ENCODE measurements around the gene AP3B2.
"Not testable (repeated sequence)": the region's sequence is repeated elsewhere in the genome, so short reads cannot be mapped to it uniquely, and the experiment has no call there.

AP3B2 gene

DNA sequence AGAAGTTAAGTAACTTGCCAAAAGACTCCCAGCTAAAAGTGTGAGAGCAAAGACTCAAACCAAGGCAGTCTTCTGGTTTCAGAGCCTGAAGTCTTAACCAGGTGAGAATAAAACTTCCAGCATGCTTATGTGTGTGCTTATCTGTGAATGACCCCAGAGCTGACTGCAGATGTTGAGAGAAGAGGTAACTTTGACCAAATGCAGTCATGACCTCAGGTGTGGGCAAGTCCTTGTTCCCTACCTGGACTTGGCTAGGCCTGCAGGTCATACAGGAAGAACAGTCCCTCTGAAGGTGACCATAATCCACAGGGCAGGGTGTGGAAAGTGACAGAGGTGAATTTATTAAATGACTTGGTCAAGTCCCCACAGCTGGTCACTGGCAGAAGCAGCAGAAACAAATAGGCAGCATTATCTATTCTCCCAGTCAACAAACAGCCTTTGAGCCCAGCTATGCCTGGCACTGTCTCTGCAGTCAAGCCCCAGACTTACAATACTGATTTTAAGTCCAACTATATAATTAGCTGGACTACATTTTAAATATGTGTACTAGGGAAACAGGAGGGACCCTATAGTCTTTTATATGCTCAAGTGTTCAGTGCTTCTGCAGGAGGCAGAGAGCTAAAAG, 59.5 kb downstream of the AP3B2 start:
- DNase-seq (ENCODE audit: low read depth in 2 of 2), result no peak

DNA sequence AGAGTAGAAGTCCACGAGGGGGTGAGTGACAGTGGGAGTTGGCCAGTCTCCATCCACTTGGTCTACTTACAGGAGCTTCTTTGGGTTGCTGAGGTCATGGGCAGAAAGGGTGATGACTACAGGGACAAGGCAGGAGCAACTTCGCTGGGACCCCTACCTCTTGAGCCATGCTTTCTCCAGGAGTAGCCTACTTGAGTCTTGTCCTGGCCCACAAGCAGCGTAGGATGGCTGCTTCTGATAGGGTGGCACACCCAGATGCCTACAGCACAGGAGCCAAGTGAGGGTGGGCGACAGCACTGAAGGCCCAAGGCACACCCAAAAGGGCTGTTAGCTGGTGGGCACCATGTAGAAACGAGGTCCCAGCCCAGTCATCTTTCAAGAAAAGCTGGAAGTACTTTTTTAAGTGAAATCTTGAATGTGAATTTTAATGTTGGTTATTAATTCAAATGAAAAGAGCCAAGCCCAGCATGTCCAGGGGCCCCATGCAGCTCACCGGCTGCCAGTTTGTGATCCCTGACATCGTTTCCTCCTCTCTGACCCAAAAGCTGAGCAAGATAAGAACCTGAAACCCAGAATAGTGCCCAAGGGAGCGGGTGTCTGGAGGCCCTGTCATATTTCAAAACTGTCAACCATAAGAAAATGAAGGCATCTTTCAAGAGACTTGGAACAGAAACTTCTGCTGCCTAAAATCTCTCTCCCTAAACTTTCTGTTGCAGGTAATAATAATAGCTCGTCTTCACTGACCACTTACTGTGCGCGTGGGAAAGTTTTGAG, 60.3 kb downstream of the AP3B2 start:
- no peak for DNase-seq (ENCODE audit: low read depth in 2 of 2)

DNA sequence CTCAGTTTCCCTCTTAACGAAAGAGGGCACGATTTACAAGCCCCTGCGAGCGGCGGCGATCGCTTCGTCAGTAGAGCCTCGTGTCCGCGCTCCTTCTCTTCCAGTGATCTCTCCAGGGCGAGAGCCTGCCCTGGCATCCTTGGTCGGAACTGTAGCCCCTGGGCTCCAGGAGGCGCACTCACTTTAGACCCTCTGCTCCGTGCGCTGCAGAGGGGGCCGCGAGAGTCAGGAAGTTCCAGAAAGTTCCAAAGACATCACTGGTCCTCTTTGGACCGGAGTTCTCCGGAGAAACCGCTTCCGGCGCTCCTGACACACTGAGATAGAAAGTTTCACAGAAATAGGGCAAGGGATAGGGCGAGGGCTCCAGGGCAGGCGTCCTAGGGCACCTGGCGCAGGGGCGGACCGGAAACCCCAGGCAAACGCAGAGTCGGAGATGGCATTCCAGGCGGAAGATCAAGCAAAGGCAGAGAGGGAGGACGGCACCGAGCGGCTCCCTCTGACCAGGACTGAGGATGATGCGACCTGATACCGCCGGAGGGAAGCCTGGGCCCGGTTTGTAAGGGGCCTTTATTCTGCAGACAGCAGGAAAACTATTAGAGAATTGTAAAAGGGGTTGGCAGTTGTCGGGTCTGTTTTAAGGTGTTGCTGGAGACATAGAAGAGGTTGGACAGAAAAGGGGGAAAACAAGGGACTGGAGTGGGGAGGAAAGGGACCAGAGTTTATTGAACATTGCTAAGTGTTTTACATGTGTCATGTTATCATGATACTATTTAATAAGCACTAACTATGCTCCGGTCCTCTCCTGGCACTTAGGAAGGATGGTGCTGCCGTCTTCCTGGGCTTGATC, 61.2 kb downstream of the AP3B2 start:
- no peak for DNase-seq (ENCODE audit: low read depth in 2 of 2)

DNA sequence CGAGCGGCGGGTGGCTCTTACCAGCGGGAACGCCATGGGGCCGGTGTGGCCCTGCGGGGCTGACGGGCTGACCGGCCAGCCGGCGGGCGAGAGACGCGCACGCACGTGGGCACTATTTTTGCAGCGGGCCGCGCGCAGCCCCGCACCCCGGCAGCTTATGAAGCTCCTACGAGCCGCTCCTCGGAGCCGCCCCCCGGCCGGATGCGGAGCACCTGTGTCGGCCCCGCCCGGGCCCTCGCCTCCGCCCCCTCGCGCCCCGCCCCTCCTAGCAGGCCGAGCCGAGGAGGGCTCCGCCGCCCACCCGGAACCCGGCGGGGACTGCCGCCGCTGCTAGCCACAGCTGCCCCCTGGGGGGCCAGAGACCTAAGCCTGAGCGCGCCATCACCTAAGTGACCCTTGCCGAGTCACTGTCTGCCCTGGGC, 61.8 kb downstream of the AP3B2 start:
- DNase-seq (ENCODE audit: low read depth in 2 of 2), result peak; percentile 27 to 30

DNA sequence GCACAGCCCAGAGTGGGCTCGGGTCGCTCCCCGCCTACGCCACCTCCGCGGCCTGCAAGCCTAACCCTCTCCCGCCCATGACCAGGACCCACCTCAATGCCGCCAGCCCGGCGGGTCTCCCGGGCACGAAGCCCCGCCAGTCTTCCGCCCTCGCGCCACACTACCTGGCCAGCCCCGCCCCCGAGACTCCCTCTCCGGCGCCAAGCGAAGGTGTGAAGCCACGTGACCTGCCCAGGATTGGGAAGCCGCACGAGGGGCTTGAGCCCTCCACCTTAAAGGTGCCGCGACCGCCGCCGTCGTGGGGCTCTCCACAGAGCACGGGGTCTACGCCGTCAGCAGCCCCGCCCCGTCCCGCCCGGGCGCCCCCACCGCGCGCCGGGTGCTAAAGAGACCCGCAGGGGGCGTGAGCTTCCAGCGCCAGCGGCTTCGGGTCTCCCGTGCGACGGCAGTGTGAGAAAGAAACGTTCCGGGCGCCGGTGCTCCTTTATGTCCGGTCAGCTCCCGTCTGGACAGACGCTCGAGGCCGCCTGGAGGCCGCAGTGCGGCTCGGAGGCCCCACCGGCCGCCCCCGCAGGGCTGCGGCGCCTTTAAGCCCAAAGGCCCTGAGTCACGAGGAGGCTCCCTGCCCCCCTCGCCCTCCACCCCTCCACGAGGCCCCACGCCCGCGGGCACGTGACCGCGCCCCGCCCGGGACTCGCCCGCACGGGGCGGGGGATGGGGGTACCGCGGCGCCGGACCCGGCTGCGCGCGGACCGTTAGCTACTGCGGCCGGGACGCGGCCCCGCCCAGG, 62.4 kb downstream of the AP3B2 start, which contains the start of gene CPEB1:
Gene CPEB1 (minus strand): TSS at position 319 of the 790 bp plus-strand sequence. CDS start 18,904 bp downstream, outside the sequence.
- DNase-seq (ENCODE audit: low read depth in 2 of 2), result peak; percentile 15 to 27

DNA sequence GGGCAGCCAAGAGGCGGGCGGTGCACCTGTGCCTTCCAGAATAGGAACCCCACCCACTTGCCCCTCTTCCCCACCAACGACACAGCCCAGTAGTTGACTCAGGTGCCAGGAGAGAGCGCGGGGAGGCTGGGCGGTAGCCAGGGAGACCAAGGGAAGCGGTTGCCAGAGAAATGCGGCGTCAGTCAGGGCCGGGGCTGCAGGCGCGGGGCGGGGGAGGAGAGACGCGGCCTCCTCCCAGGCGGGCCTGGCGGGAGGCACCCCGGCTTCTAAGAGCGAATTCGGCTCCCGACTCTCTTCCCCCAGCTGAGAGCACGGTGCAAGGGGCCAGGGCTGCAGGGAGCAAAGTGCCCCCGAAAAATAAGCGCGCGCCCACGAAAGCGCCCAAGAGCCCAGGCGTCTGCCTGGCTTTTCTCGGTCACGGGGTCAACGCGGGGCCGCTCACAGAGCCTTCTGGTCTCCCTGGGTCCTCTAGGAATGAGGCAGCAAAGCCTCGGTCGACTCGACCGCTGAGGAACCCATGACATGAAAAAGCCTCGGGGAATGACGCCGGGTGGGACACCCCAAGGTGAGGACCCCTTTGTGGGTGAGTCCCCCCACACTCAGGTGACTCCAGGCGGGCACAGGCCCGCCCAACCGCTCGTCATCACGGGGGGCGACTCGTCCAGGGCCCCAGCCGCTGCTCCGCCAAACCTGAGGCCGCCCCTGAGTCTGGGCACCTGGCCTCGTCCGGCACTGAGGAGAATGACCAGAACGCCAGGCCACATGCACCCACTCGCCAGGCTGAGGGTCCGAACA, 63.2 kb downstream of the AP3B2 start:
- peak in 1 of 2 donors; percentile 8 for DNase-seq (ENCODE audit: low read depth in 2 of 2)

DNA sequence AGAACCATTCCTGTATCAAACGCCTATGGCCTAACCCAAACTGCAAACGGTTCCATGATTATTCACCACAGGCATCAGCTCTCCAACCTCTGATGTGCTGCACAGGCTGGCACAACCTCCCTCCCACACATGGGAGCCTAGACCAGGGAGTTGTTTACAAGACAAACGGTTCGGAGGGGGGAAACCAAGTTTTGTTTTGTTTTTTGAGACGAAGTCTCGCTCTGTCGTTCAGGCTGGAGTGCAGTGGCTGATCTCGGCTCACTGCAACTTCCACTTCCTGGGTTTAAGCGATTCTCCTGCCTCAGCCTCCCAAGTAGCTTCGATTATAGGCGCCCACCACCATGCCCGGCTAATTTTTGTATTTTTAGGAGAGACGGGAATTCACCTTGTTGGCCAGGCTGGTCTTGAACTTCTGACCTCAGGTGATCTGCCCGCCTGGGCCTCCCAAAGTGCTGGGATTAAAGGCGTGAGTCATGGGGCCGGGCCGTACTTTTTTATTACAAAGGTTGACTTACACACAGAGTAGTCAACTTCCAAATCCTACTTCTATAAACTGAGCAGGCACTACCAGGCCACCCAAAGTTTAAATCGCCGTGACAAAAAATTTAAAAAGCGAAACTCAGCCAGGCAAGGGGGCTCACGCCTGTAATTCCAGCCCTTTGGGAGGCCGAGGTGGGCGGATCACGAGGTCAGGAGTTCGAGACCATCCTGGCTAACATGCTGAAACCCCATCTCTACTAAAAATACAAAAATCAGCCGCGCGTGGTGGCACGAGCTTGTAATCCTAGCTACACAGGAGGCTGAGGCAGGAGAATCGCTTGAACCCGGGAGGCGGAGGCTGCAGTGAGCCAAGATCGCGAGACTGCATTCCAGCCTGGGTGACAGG, 64.5 kb downstream of the AP3B2 start:
- not testable (repeated sequence) for DNase-seq (ENCODE audit: low read depth in 2 of 2)

DNA sequence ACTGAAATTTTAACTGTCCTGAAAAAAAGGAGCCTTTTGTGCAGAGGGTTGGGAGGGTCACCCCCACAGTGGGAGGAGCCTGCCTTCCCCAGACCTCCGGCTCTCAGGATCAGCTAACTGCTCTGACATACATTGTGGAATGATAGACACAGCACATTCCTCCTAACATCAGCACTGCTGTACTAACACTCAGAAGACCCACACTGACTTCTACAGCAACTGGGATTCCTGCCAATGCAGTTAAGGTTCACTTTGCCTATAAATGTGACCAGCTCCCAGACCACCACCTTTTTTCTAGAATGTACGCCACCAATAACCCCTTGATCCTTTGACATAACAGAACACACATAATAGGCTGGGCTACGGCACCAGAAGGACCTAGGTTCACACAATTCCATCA, 65.7 kb downstream of the AP3B2 start:
- DNase-seq (ENCODE audit: low read depth in 2 of 2), result no peak

DNA sequence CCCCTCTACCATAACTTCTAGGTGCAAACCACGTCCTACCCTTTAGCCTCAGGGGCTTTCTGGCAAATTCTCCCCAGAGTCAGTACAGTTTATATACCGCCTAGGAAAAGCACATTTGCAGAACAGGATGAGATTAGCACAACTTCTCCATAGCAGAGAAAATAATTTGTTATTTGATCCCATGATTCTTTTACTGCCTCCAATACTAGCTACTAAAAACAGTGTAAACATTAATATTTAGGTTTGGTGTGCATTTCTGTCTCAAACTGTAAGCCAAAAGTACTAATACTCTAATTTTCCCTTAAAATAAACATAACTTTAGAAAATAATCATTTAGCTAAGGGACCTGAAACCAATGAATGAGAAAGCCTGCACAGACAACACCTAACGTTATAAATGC, 67.0 kb downstream of the AP3B2 start:
- no peak for DNase-seq (ENCODE audit: low read depth in 2 of 2)

DNA sequence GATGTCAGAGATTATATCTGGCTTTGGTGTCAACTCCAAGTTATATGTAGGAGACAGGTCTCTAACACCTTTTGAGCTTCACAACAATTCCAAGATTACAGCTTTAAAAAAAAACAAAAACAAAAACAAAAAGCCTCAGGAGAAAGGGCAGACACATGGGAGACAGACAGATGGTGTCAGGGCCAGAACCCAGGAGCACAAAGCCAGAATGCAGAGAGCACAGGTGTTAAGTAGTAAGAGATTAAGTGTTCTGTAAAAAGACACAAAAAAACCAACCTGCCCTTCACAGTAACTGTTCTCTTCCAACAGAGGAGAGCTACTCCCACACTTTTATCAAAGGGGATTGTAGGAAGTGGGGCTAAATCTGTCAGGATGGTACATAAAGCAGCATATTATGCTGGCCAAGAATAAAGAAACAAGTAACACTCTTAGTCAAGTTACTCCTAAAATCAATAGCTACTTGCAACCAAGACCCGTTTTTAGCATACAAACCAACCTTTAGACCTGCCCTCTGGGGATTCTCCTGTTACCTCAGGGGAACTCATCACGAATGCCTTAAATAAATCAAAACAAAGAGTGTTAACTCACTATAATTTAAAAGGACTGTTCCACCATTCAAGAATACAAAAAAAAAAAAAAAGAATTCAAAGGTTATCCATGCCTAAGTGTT, 68.4 kb downstream of the AP3B2 start:
- DNase-seq (ENCODE audit: low read depth in 2 of 2), result no peak

DNA sequence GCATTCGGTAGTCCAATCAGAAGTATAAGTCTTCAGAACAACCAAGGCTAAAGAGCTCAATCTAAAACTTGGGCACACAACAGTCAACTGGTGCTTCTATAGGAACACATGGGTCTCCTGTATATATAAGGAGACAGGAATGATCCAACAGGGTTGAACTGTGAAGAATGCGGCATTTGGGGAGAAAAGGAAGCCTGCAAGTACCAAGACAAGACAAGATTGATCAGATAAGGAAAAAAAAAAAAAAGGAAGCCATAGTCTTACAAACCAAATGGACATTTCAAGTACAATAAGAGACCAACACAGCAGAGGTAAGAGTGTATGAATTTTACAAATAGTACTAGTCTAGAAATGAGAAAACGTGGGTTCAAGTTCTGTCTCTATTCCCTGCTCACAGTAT, 69.0 kb downstream of the AP3B2 start:
- DNase-seq (ENCODE audit: low read depth in 2 of 2), result no peak

DNA sequence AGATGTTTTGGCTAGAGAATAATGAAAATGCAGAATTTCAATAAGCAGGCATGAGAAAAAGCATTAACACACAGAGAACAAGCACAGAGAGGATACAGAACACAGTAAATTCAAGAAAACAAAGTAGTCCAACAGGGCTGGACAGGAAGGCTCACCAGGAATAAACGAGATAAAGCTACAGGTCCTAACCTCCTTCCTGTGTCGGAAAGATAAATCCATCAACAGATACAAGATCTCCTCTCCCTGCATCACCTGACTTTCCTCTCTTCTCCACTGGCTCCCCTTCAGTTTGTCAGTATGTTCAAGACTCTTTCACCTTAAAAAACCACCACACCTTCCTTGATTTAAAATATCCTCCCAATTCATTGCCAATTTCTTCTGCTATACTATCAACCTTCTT, 73.9 kb downstream of the AP3B2 start:
- DNase-seq (ENCODE audit: low read depth in 2 of 2), result no peak

DNA sequence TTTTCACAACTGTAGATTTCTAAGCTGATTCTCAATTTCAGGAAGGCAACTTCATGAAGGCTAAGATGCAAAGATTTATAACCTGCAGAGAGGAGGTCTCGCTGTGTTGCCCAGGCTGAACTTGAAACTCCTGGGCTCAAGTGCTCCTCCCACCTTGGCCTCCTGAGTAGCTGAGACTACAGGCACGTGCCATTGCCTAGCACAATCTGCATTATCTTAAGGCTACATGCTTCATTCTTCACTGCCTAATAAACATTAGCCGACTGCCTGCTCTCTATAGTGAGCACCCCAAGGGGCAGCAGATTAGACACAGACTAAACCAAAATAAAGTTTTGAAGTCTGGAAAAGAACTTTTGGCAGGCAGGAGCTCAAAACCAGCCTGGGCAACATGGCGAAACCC, 79.6 kb downstream of the AP3B2 start:
- DNase-seq (ENCODE audit: low read depth in 2 of 2), result no peak

DNA sequence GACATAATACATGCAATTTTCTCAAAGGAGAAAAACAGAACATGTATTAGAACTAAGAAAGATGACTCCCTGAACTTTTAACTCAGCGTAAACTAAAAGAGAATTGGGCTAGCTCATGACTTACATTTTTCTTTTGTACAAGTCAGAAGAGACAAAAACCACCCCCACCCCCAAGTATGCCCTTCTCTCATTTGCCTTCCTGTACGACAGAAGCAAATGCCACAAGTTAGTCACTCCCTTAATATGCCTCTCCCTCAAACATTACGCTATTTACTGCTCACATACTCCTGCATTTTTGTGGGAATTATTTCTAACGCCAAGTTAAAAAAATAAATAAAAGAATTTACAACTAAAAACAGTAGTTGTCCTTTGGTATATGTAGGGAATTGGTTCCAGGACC, 84.5 kb downstream of the AP3B2 start:
- DNase-seq (ENCODE audit: low read depth in 2 of 2), result no peak

DNA sequence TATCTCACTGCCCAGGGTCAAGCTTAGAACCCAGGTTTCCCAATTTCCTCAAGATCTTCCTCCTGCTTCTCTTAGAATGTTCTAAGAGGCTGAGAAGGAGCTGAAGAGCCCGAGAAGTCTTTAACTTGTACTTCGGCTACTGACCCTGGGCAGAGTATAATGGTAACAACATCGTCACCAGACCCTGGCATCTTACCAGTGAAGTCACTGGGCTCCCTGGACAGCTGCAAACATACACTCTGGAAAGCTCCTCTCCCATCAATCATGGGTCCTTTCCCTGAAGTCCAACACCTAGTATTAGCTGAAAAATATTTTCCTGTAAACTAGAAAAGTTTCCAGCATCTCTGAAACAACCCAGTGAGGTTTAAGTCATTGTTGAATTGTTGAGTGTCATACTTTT, 85.2 kb downstream of the AP3B2 start:
- DNase-seq (ENCODE audit: low read depth in 2 of 2), result no peak

DNA sequence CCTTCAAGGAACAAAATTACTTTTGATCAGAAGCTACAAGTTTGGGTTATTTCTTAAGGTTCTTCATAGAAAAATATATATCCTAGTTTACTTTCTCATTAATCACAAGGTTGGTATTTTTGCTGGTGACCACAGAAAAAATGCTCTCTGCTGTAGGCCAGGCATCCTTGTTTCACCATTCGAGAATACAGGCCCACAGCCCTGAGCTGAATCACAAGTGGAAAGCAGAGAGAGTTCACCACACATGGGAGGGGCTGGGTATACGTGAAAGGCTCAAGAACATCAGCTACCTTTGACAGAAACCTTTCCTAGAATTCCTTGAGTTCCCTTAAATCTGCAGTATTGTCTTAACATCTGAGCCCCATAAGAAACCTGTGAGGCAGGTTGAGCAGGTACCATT, 85.7 kb downstream of the AP3B2 start:
- DNase-seq (ENCODE audit: low read depth in 2 of 2), result no peak

DNA sequence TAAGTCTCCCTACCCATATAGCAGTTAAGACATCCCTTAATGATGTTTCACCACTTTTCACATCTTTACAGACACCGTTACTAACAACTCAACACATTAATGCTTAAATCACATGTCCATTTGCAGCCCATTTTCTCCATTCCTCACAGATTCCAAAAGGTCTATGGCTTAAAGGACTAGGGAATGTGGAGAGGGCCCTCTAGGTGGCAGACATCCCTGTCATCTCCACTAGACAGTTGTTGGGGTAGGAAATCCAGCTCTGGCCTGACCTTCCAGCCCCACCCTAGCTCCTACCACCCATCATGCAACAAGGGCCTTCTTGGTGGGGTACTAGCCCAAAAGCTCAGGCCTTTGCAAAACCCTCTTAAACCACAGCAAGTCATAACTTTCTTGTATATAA, 87.7 kb downstream of the AP3B2 start:
- DNase-seq (ENCODE audit: low read depth in 2 of 2), result no peak

DNA sequence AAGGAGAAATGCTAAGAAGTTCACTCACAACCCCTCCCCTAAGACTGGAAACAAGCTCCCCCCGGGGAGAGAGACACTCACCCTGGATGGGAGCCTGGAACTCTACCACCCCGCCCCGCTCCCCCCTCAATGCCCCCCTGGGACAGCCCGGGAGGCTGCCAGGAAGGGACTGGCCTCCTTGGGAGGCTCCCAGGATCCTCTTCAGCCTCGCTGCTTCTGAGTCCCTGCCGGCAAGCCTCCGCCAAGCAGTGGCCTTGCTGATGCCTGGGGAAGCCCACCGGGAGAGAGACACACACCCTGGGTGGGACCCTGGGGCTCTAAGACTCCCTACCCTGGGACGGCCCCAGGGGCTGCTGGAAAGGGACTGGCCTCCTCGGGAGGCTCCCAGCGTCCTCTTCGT, 95.9 kb downstream of the AP3B2 start:
- no peak for DNase-seq (ENCODE audit: low read depth in 2 of 2)

DNA sequence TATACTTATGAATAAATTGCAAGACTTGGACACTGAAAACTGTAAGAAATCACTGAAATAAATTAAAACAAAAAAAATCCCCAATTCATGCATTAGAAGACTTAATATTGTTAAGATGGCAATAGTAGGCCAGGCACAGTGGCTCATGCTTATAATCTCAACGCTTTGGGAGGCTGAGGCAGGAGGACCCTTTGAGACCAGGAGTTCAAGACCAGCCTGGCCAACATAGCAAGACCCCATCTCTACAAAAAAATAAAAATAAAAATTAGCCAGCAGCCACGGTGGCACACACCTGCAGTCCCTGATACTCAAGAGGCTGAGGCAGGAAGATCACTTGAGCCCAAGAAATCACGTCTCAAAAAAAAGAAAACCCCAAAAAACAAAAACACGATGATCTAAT, 98.3 kb downstream of the AP3B2 start:
- no peak for DNase-seq (ENCODE audit: low read depth in 2 of 2)

All from stimulated activated CD4-positive, alpha-beta T cell treated with anti-CD3 and anti-CD28 coated beads, Interleukin-4, amount 100 ng/mL, for 48 hours (primary cell).